Anterior cingulate cortex (tissue), 58 donors: ENCODE results near the gene ZNF469.
A peak's percentile ranks its signal among the peaks of the same experiment; 100 is the strongest.

Experiments
- DNase-seq, 58 donors: peaks; one replicate each; lab custom pipeline; 2025; lab: John Stamatoyannopoulos, UW

The ZNF469 gene

GRCh38 chr16:88389621-88390160 lies 6.9 kb downstream of the ZNF469 start:
- DNase-seq = no peak

DNA sequence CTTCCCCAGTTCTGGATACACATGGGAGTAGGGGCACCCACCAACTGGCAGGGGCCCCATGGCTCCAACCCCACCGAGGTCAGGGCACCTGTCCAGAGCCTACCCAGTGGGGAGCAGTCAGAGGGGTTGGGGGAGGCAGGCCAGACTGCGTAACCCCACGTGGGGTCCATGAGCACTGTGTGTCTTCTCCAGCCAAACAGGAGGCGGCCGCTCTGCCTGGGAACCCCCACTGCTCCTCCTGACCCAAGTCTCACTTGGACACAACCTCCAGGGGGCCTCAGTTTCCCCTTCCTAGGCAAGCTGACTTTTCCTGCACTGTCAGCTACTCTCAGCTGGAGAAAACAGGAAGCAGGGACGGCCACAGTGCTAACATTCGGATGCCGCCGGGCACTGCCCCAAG lies 7.5 kb downstream of the ZNF469 start:
- DNase-seq = no peak

DNA sequence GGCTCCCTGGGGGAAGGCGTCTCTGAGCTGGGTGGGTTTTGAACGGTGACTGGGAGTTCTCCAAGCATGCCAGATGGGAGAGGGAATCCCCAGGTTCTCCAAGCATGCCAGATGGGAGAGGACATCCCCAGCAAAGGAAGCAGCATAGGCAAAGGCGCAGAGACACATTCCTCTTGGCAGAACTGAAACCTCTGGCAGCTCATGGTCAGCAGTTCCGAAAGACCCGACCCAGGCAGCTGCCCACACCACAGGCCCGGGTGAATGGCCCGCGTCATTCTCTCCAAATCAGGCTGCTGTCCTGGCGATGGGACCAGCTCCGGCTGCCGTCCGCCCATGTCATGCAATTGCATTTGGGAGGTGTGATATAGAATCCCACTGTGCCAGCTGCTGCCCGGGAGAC lies 8.0 kb downstream of the ZNF469 start:
- peak in 16 of 58 donors; percentile 17 to 49 (median 26) for DNase-seq

DNA sequence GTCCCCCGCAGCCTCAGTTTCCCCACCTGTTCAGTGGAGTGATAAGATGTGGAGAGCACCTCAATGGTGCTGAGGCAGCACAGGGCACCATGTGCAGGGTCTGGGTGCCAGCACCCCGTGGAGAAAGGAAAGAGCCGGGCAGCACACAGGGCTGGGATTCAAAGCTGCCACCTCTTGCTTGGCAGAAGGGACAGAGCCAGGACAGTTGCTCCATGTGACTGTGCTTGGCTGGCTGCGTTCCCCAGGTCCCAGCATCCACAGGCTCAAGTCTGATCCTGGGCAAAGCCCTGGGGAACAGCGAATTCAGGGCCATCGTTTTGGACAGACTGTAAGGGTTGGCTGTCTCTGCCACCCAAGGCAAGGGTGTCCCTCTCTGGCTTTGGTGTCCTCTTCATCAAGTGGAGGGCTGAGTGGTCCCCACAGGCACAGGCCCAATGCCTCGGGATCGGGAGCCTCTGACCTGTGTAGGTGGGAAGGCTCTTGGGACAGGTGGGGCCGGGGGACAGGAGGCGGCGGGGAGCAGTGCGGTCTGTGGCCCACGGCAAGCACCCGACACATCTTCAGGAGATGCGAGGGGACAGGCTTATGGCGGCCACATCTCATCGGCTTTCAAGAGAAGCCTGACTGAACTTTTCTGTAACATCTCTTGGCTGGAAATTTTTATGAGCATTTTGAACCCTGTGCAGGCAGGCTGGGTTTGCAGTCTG lies 8.5 kb downstream of the ZNF469 start:
- peak in 19 of 58 donors; percentile 7 to 49 (median 23) for DNase-seq

GRCh38 chr16:88392111-88392510 lies 9.4 kb downstream of the ZNF469 start:
- DNase-seq = no peak

GRCh38 chr16:88392616-88393015 lies 9.9 kb downstream of the ZNF469 start:
- no peak for DNase-seq

DNA sequence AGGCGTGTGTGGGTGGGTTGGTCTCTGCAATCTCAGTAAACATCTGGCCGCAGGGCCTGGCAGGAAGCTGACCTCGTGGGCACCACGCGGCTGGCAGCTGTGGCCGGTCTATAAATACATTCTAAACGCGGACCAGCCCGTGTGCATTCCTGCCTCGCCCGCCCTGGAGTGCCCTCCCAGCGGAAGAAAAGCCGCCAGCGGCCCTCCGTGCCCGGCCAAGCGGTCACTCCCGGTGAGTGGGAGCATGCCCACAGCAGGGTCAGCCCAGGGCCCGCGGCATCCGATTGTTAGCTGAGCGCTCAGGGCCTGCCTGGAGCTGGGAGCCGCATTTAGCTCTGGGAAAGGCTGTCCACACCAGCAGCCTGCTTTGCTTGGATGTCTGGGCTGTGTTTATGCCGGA lies 10.3 kb downstream of the ZNF469 start:
- DNase-seq = peak in 25 of 58 donors; percentile 5 to 51 (median 20)

GRCh38 chr16:88393571-88393970 lies 10.8 kb downstream of the ZNF469 start:
- DNase-seq = no peak

DNA sequence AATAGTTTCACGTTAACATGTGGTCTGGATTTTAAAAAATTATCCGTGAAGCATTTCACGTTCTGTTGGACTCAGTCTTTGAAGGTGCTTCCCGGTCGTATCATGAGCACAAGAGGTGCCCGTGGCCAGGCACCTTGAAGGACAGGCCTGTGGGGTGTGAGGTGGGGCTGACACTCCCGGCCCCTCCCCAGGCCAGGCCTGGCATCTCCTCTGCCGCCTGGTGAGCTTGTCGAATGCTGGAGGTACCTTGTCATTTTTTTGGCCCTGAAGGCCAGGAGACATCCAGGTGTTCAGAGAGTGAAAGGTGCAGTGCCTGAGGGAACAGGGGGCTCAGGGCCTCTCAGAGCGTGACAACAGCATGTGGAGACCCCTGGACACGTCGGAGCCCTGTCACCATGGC lies 11.7 kb downstream of the ZNF469 start:
- no peak for DNase-seq

DNA sequence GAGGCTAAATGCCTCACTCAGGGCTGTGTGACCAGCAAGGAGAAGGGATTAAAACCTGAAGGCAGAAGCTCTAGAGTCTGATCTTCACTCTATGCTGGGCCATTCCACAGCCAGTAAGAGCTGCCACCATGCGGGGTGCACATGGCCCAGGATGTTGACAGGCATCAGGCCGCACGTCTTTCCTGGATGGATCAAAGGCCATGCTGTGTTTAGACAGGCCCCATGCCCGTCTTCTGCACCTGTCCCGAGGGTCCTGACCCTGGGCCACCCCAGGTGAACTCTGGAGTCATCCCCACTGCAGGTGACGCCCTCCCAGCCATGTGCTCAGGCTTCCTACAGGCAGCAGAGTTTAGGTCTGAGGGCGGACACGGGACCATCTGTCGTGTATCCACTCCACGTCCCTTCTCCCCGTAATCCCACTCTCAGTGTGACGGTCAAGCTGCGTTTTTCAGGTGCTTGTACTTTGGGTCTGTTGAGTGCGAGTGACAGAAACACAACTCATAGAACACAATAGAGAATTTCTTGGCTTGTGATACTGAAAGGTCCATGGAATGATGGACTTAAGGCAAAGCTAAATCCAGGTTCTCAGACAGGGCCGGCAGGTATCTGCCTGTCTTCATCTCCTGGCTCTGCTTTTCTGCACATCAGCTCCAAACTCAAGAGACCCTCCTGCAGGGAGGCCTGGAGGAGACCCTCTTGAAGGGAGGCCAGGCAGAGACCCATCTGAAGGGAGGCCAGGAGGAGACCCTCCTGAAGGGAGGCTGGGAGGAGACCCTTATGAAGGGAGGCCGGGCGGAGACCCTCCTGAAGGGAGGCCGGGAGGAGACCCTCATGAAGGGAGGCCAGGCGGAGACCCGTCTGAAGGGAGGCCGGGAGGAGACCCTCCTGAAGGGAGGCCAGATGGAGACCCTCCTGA lies 13.2 kb downstream of the ZNF469 start:
- DNase-seq = no peak

GRCh38 chr16:88398170-88398873 lies 15.6 kb downstream of the ZNF469 start:
- DNase-seq = no peak

DNA sequence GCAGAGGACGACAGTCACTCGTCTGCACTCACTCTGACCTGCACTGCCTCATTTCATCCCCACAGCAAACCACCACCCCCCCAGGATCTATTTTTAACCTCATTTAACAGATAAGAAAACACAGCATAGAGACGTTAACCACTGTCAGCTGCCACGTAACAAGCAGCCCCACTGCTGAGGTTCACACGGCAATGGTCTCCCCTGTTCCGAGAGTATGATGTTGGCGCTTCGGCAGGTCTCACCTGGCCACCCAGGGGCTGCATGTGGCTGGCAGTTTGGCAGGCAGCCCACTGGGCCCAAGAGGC lies 16.1 kb downstream of the ZNF469 start:
- DNase-seq = no peak

DNA sequence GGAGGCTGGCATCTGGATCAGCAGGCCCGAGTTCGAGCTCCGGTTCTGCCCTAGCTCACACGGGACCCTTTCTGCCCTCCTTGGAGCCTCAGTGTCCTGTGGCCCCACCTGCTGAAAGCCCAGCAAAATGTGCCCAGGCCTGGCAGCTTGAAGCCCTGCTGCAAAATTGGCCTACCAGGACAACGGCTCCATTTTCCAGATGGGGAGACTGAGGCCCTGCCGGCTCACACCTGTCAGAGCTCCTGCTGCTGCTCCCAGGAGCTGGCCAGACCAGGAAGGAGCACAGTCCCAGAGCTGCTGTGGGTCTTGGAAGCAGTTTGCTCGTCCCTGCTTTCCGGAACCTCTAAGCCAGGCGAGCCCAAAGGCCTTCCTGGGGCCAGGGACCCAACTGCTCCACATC lies 17.4 kb downstream of the ZNF469 start:
- no peak for DNase-seq

GRCh38 chr16:88401604-88402246 lies 19.0 kb downstream of the ZNF469 start:
- DNase-seq = no peak

DNA sequence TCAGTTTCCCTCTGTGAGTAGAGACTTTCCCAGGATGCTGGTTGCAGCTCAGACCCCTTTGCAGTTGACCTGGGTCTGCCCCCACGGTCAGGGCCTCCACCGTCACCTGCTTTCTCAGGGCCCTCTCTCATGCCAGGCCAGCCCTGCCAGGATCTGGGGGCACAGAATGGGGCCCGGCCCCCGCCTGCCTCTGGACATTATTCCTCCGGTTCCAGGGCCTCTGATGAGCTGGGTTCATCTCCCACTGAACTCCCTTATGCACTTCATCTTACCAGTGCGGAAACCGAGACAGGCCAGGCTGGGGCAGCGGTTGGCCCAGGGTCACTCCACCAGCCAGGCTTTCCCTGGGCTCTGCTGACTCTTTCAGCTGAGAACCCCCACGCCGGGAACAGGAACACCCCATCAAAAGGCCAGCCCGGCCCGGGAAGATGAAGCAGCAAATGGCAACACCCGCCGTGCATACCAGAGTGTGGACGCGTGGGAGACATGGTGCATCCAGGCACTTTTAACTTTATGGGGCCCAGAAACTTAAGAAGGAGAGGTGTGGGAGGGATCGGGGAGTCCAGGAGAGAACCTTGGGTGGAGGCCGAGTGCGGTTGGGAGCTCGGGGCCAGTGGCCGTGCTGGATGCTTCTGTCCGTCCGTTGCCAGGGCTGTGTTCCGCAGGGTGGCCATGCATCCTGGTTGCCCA lies 19.9 kb downstream of the ZNF469 start:
- no peak for DNase-seq

- no peak for DNase-seq
Observed at GRCh38 chr16:88403794-88404581, 21.2 kb downstream of the ZNF469 start.

- DNase-seq = no peak
Observed at GRCh38 chr16:88404769-88405168, 22.0 kb downstream of the ZNF469 start.

GRCh38 chr16:88405216-88406060 lies 22.7 kb downstream of the ZNF469 start:
- peak in 19 of 58 donors; percentile 6 to 46 (median 24) for DNase-seq
